ENCODE results near the gene CDKL4. TPM values are rescaled to one million over a fixed set of nuclear protein-coding genes. Genes with fewer than 3 reads are reported as not detected.
"Not testable (repeated sequence)": the region's sequence is repeated elsewhere in the genome, so short reads cannot be mapped to it uniquely, and the experiment has no call there.

Gene CDKL4
- polyA plus RNA-seq, 2 donors: not detected

DNA sequence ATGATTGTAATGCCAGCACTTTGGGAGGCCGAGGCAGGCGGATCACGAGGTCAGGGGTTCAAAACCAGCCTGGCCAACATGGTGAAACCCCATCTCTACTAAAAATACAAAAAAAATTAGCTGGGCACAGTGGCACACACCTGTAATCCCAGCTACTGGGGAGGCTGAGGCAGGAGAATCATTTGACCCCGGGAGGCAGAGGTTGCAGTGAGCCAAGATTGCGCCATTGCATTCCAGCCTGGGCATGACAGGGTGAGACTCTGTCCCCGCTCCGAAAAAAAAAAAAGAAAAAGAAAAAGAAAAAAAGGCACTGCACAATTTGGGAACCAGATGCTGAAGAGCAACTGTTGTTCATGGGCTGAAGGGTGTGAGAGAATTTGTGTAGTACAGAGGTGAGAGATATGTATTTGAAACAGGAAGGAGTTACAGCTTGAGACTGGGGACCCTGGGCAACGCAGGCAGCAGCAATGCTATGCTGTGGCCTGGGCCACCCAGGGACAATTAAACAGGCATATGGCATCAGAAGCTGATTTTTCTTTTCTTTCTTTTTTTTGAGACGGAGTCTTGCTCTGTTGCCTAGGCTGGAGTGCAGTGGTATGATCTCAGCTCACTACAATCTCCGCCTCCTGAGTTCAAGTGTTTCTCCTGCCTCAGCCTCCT is 71.6 kb downstream of the CDKL4 start:
- WGBS, 2 donors: 93 to 94% methylated on average over 10 of the region's 10 CpGs
- H3K27me3 ChIP-seq (ENCODE audit: control insufficient read depth in 1 of 2, insufficient read depth in 2 of 2, low read length in 2 of 2); H3K9me3 ChIP-seq (ENCODE audit: control insufficient read depth in 2 of 2, insufficient read depth in 1 of 2, low read depth in 1 of 2, low read length in 1 of 2); H3K4me3 ChIP-seq (ENCODE audit: low read depth in 1 of 2, low read length in 2 of 2); H3K36me3 ChIP-seq (ENCODE audit: control insufficient read depth in 2 of 2, insufficient read depth in 2 of 2, low read length in 1 of 2); H3K27ac ChIP-seq (ENCODE audit: low read depth in 2 of 2, low read length in 1 of 2); H3K4me1 ChIP-seq (ENCODE audit: control insufficient read depth in 2 of 2, insufficient read depth in 2 of 2, low read length in 1 of 2): not testable (repeated sequence)

DNA sequence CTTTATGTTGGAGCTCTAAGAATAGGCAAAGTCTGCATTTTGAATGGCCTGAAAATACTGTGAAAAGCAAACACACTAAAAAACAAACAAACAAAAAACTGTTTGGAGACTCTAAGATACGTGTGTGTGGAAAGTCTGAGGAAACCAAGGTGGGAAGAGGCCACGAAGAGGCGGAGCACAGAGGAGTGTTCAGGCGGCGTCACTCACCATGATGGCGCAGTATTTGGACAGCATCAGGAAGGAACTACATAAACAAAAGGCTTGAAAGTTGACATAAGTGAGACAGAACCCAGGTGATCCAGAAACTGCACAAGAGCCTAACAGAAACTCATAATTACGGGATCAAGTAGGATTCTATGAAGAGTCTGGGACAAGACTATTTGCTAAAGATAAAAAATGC is 72.1 kb downstream of the CDKL4 start:
- 90 to 91% methylated on average over 7 of the region's 7 CpGs for WGBS, 2 donors
- no peak overlapping the region for H3K27ac ChIP-seq (ENCODE audit: low read depth in 2 of 2, low read length in 1 of 2)
- H3K36me3 ChIP-seq (ENCODE audit: control insufficient read depth in 2 of 2, insufficient read depth in 2 of 2, low read length in 1 of 2): no peaks in the 10 kb centered on the region
- H3K27me3 ChIP-seq (ENCODE audit: control insufficient read depth in 1 of 2, insufficient read depth in 2 of 2, low read length in 2 of 2): no peaks in the 10 kb centered on the region
- peaks cover 0 to 2% of the 10 kb centered on the region in 2 donors for H3K4me1 ChIP-seq (ENCODE audit: control insufficient read depth in 2 of 2, insufficient read depth in 2 of 2, low read length in 1 of 2)
- H3K9me3 ChIP-seq (ENCODE audit: control insufficient read depth in 2 of 2, insufficient read depth in 1 of 2, low read depth in 1 of 2, low read length in 1 of 2): no peaks in the 10 kb centered on the region
- H3K4me3 ChIP-seq (ENCODE audit: low read depth in 1 of 2, low read length in 2 of 2): no peak overlapping the region

DNA sequence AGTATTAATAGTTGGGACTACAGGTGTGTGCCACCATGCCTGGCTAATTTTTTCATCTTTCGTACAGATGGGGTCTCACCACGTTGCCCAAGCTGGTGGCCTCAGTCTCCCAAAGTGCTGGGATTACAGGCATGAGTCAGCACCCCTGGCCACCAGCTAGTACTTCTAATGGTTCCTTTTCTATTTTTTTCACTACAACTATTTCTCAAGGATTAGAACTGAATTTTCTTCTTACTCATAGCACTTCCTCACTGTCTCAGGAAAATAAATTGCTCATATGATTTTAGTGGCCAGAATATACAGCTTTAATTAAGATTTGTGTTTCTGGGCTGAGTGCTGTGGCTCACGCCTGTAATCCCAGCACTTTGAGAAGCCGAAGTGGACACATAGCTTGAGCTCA is 79.7 kb downstream of the CDKL4 start:
- H3K27ac ChIP-seq (ENCODE audit: low read depth in 2 of 2, low read length in 1 of 2): no peak overlapping the region
- H3K4me3 ChIP-seq (ENCODE audit: low read depth in 1 of 2, low read length in 2 of 2): no peak overlapping the region
- H3K4me1 ChIP-seq (ENCODE audit: control insufficient read depth in 2 of 2, insufficient read depth in 2 of 2, low read length in 1 of 2): peaks cover 0 to 2% of the 10 kb centered on the region in 2 donors
- H3K36me3 ChIP-seq (ENCODE audit: control insufficient read depth in 2 of 2, insufficient read depth in 2 of 2, low read length in 1 of 2): no peaks in the 10 kb centered on the region
- whole genome bisulfite sequencing, 2 donors: 73 to 79% methylated on average over 4 of the region's 4 CpGs
- no peaks in the 10 kb centered on the region for H3K9me3 ChIP-seq (ENCODE audit: control insufficient read depth in 2 of 2, insufficient read depth in 1 of 2, low read depth in 1 of 2, low read length in 1 of 2)
- H3K27me3 ChIP-seq (ENCODE audit: control insufficient read depth in 1 of 2, insufficient read depth in 2 of 2, low read length in 2 of 2): no peaks in the 10 kb centered on the region

DNA sequence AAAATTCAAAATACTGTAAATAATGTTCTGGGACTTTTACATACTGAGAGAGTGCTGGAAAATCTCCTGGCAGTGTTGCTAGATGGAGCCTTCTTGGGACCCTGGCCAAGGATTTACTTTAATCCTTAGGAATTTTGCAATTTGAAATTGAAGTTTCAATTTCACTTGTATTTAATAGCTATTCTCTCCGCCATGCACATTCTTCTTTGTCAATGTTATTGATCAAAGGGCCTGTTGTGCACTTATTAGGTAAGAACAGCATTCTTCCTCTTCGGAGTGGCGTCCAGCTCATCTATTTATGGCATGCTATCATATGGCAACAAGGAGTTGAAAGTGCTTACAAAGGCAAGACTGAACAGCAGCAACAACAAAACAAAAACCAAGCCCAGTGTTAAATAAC is 82.8 kb downstream of the CDKL4 start:
- no peak overlapping the region for H3K27ac ChIP-seq (ENCODE audit: low read depth in 2 of 2, low read length in 1 of 2)
- H3K4me3 ChIP-seq (ENCODE audit: low read depth in 1 of 2, low read length in 2 of 2): no peak overlapping the region
- no peaks in the 10 kb centered on the region for H3K9me3 ChIP-seq (ENCODE audit: control insufficient read depth in 2 of 2, insufficient read depth in 1 of 2, low read depth in 1 of 2, low read length in 1 of 2)
- no peaks in the 10 kb centered on the region for H3K4me1 ChIP-seq (ENCODE audit: control insufficient read depth in 2 of 2, insufficient read depth in 2 of 2, low read length in 1 of 2)
- H3K36me3 ChIP-seq (ENCODE audit: control insufficient read depth in 2 of 2, insufficient read depth in 2 of 2, low read length in 1 of 2): no peaks in the 10 kb centered on the region
- 24 to 53% methylated on average over 3 of the region's 3 CpGs for WGBS, 2 donors
- no peaks in the 10 kb centered on the region for H3K27me3 ChIP-seq (ENCODE audit: control insufficient read depth in 1 of 2, insufficient read depth in 2 of 2, low read length in 2 of 2)

DNA sequence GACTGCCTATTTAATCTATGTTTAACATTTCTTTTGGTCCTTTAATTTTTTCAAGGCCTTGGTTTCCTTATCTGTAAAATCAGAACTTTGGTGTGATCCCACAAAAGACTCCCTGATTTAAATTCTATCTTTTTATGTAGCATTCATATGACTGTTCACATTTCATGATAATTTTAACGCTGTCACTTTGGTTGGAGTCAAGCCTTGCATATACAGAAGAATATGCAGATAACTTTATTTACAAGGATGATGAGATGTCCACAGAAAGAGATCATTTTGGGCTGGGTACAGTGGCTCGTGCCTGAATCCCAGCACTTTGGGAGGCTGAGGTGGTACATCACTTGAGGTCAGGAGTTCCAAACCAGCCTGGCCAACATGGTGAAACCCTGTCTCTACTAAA is 84.5 kb downstream of the CDKL4 start:
- H3K4me1 ChIP-seq (ENCODE audit: control insufficient read depth in 2 of 2, insufficient read depth in 2 of 2, low read length in 1 of 2): no peaks in the 10 kb centered on the region
- no peak overlapping the region for H3K27ac ChIP-seq (ENCODE audit: low read depth in 2 of 2, low read length in 1 of 2)
- WGBS, 2 donors: 92% methylated on average over 2 of the region's 2 CpGs
- H3K36me3 ChIP-seq (ENCODE audit: control insufficient read depth in 2 of 2, insufficient read depth in 2 of 2, low read length in 1 of 2): no peaks in the 10 kb centered on the region
- H3K27me3 ChIP-seq (ENCODE audit: control insufficient read depth in 1 of 2, insufficient read depth in 2 of 2, low read length in 2 of 2): no peaks in the 10 kb centered on the region
- H3K9me3 ChIP-seq (ENCODE audit: control insufficient read depth in 2 of 2, insufficient read depth in 1 of 2, low read depth in 1 of 2, low read length in 1 of 2): no peaks in the 10 kb centered on the region
- no peak overlapping the region for H3K4me3 ChIP-seq (ENCODE audit: low read depth in 1 of 2, low read length in 2 of 2)

DNA sequence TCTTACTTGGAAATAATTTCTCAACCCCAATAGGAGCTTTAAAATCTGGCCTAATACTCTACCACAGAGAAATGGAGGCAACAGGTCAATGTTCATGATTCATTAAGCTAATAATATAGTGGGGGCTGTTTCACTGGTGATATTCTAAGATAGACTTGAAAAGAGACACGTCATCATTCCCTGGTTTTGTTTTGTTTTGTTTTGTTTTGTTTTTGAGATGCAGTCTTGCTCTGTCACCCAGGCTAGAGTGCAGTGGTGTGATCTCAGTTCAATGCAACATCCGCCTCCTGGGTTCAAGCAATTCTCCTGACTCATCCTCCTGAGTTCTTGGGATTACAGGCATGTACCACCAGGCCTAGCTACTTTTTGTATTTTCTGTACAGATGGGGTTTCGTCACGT is 85.4 kb downstream of the CDKL4 start:
- 91% methylated on average over 4 of the region's 4 CpGs for WGBS, 2 donors
- Histone ChIP-seq H3K27me3 (ENCODE audit: control insufficient read depth in 1 of 2, insufficient read depth in 2 of 2, low read length in 2 of 2) (no peaks in the 10 kb centered on the region), H3K9me3 (ENCODE audit: control insufficient read depth in 2 of 2, insufficient read depth in 1 of 2, low read depth in 1 of 2, low read length in 1 of 2) (no peaks in the 10 kb centered on the region), H3K36me3 (ENCODE audit: control insufficient read depth in 2 of 2, insufficient read depth in 2 of 2, low read length in 1 of 2) (no peaks in the 10 kb centered on the region), H3K4me3 (ENCODE audit: low read depth in 1 of 2, low read length in 2 of 2) (no peak overlapping the region), H3K4me1 (ENCODE audit: control insufficient read depth in 2 of 2, insufficient read depth in 2 of 2, low read length in 1 of 2) (no peaks in the 10 kb centered on the region), H3K27ac (ENCODE audit: low read depth in 2 of 2, low read length in 1 of 2) (no peak overlapping the region)

DNA sequence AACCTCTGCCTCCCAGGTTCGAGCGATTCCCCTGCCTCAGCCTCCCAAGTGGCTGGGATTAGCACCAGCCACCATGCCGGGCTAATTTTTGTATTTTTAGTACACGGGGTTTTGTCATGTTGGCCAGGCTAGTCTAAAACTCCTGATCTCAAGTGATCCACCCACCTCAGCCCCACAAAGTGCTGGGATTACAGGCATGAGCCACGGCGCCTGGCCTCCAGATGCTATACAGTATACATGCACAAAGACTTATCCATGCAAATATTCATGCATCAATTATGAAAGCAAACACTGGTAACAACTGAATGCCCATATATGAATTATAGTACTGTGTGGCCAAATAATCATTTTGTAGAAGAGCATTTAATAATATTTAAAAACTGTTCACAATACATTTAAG is 86.9 kb downstream of the CDKL4 start:
- Histone ChIP-seq H3K4me3 (ENCODE audit: low read depth in 1 of 2, low read length in 2 of 2) (no peak overlapping the region), H3K4me1 (ENCODE audit: control insufficient read depth in 2 of 2, insufficient read depth in 2 of 2, low read length in 1 of 2) (no peaks in the 10 kb centered on the region), H3K27ac (ENCODE audit: low read depth in 2 of 2, low read length in 1 of 2) (no peak overlapping the region), H3K9me3 (ENCODE audit: control insufficient read depth in 2 of 2, insufficient read depth in 1 of 2, low read depth in 1 of 2, low read length in 1 of 2) (no peaks in the 10 kb centered on the region), H3K27me3 (ENCODE audit: control insufficient read depth in 1 of 2, insufficient read depth in 2 of 2, low read length in 2 of 2) (no peaks in the 10 kb centered on the region), H3K36me3 (ENCODE audit: control insufficient read depth in 2 of 2, insufficient read depth in 2 of 2, low read length in 1 of 2) (no peaks in the 10 kb centered on the region)
- 91 to 93% methylated on average over 6 of the region's 6 CpGs for WGBS, 2 donors

DNA sequence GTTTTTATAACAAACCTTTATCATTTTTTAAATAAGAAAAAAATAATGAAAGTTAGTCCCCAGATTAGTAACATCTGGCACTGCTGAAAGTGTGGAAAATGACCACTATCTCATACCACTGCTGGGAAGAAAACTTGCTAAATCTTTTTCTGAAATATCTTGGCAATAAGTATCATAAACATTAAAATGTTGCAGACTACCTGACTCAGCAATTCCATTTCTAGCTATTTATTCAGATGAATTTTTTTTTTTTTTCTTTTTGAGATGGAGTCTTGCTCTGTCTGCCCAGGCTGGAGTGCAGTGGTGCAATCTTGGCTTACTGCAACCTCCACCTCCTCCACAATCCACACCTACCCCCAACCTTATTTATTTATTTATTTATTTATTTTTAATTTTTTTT is 87.7 kb downstream of the CDKL4 start:
- no peaks in the 10 kb centered on the region for H3K4me1 ChIP-seq (ENCODE audit: control insufficient read depth in 2 of 2, insufficient read depth in 2 of 2, low read length in 1 of 2)
- no peak overlapping the region for H3K4me3 ChIP-seq (ENCODE audit: low read depth in 1 of 2, low read length in 2 of 2)
- H3K27ac ChIP-seq (ENCODE audit: low read depth in 2 of 2, low read length in 1 of 2): no peak overlapping the region
- no peaks in the 10 kb centered on the region for H3K9me3 ChIP-seq (ENCODE audit: control insufficient read depth in 2 of 2, insufficient read depth in 1 of 2, low read depth in 1 of 2, low read length in 1 of 2)
- no peaks in the 10 kb centered on the region for H3K36me3 ChIP-seq (ENCODE audit: control insufficient read depth in 2 of 2, insufficient read depth in 2 of 2, low read length in 1 of 2)
- H3K27me3 ChIP-seq (ENCODE audit: control insufficient read depth in 1 of 2, insufficient read depth in 2 of 2, low read length in 2 of 2): no peaks in the 10 kb centered on the region

DNA sequence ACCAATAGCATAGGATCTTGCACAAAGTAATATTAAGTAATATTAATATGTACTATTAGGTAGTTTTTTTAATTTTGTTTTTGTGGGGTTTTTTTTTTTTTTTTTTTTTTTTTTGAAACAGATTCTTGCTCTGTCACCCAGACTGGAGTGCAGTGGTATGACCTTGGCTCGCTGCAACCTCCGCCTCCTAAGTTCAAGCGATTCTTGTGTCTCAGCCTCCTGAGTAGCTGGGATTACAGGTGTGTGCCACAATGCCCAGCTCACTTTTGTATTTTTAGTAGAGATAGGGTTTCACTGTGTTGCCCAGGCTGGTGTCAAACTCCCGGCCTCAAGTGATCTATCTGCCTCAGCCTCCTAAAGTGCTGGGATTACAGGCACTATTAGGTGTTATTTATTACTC is 88.2 kb downstream of the CDKL4 start:
- H3K27ac ChIP-seq (ENCODE audit: low read depth in 2 of 2, low read length in 1 of 2); H3K4me3 ChIP-seq (ENCODE audit: low read depth in 1 of 2, low read length in 2 of 2); H3K4me1 ChIP-seq (ENCODE audit: control insufficient read depth in 2 of 2, insufficient read depth in 2 of 2, low read length in 1 of 2); H3K27me3 ChIP-seq (ENCODE audit: control insufficient read depth in 1 of 2, insufficient read depth in 2 of 2, low read length in 2 of 2); H3K36me3 ChIP-seq (ENCODE audit: control insufficient read depth in 2 of 2, insufficient read depth in 2 of 2, low read length in 1 of 2); H3K9me3 ChIP-seq (ENCODE audit: control insufficient read depth in 2 of 2, insufficient read depth in 1 of 2, low read depth in 1 of 2, low read length in 1 of 2): not testable (repeated sequence)
- 92 to 96% methylated on average over 4 of the region's 4 CpGs for WGBS, 2 donors

DNA sequence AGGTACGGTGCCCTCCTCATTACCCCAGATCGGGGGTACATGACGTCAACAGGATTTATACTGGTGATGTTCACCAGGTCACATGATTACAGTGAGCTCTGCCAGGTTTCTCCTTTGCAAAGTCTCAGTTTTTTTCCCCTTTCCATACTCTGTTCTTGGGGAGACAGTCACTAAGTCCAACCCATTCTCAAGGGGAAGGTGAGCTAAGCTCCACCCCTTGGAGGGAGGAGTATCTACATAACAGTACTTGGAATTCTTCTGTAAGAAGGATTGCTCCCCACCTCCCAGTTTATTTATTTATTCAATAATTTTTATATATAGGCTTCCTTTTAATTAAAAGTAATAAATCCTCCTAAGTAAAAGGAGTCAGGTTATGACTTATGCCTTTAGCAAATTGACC is 88.8 kb downstream of the CDKL4 start:
- Histone ChIP-seq H3K9me3 (ENCODE audit: control insufficient read depth in 2 of 2, insufficient read depth in 1 of 2, low read depth in 1 of 2, low read length in 1 of 2) (no peaks in the 10 kb centered on the region), H3K36me3 (ENCODE audit: control insufficient read depth in 2 of 2, insufficient read depth in 2 of 2, low read length in 1 of 2) (no peaks in the 10 kb centered on the region), H3K4me3 (ENCODE audit: low read depth in 1 of 2, low read length in 2 of 2) (no peak overlapping the region), H3K27me3 (ENCODE audit: control insufficient read depth in 1 of 2, insufficient read depth in 2 of 2, low read length in 2 of 2) (no peaks in the 10 kb centered on the region), H3K27ac (ENCODE audit: low read depth in 2 of 2, low read length in 1 of 2) (no peak overlapping the region), H3K4me1 (ENCODE audit: control insufficient read depth in 2 of 2, insufficient read depth in 2 of 2, low read length in 1 of 2) (no peaks in the 10 kb centered on the region)
- WGBS, 2 donors: 83 to 85% methylated on average over 3 of the region's 3 CpGs

All from esophagus (tissue), 2 donors.